Ascending aorta (tissue), 2 donors: ENCODE measurements around the gene GGTLC2. TPM values are rescaled to one million over a fixed set of nuclear protein-coding genes. Genes with fewer than 3 reads are reported as not detected.
"Not testable (repeated sequence)": the region's sequence is repeated elsewhere in the genome, so short reads cannot be mapped to it uniquely, and the experiment has no call there.

Experiments used
- DNase-seq, 2 donors: peaks; one replicate each; pipeline ENCODE4 v3.0.0-alpha.2; 2019; ENCODE audit warnings: low spot score in 2 of 2
- H3K27ac ChIP-seq, 2 donors: fragments of 200-600 bp; sonication (generic); one replicate each; pipeline ENCODE4 v1.5.1; 2016 to 2017; ENCODE audit warnings: mild to moderate bottlenecking in 1 of 2
- H3K27me3 ChIP-seq: fragments of 200-600 bp; sonication (generic); one replicate; pipeline ENCODE4 v1.5.1; 2017
- H3K36me3 ChIP-seq, 2 donors: fragments of 200-600 bp; sonication (generic); one replicate each; pipeline ENCODE4 v1.5.1; 2016
- H3K4me1 ChIP-seq, 2 donors: fragments of 200-600 bp; sonication (generic); one replicate each; pipeline ENCODE4 v1.5.1; 2016 to 2017; ENCODE audit warnings: mild to moderate bottlenecking in 1 of 2
- H3K4me3 ChIP-seq, 2 donors: fragments of 200-600 bp; sonication (generic); one replicate each; pipeline ENCODE4 v1.5.1; 2016 to 2017; ENCODE audit warnings: mild to moderate bottlenecking in 1 of 2
- H3K9me3 ChIP-seq, 2 donors: fragments of 200-600 bp; sonication (generic); one replicate each; pipeline ENCODE4 v1.5.1; 2016
- CTCF ChIP-seq, 3 experiments: fragments of 200-600 bp in 2 of 3; fragments of 450-650 bp in 1 of 3; sonication (generic) in 2 of 3; IDR thresholded peaks; one replicate each; pipeline ENCODE4 v1.5.1; 2016 to 2019; ENCODE audit warnings: antibody characterized with exemption in 3 of 3, mild to moderate bottlenecking in 1 of 3, moderate library complexity in 1 of 3
- intact Hi-C: fragments of 100-400 bp; cut with DNase I; formaldehyde crosslinking; loops from one replicate; pipeline ENCODE4 v1.15.1; 2023
- total RNA-seq: library from RNA; depleted of rRNA; stranded (reverse); fragments of >200 nt; gene quantifications from one replicate; pipeline ENCODE4 v1.1.0, GENCODE V29; 2016

Gene GGTLC2
- total RNA-seq, 1 donor from 2014 or later: not detected

- H3K9me3 ChIP-seq, intact Hi-C loops, H3K27ac ChIP-seq, H3K36me3 ChIP-seq, DNase-seq, H3K4me3 ChIP-seq, H3K27me3 ChIP-seq, H3K4me1 ChIP-seq: not testable (repeated sequence)
Observed at GRCh38 chr22:22653677-22654381, 9.4 kb downstream of the GGTLC2 start.

GRCh38 chr22:22655452-22656290 lies 11.3 kb downstream of the GGTLC2 start:
- Histone ChIP-seq H3K27me3 (no peaks in the 10 kb centered on the region), H3K4me1 (no peaks in the 10 kb centered on the region), H3K27ac (no peak overlapping the region), H3K36me3 (no peaks in the 10 kb centered on the region), H3K4me3 (no peak overlapping the region), H3K9me3 (no peaks in the 10 kb centered on the region)
- no peak for DNase-seq
- intact Hi-C loops: no loop called here
- no peak for TF ChIP-seq CTCF (IDR thresholded peaks at IDR 0.05)

GRCh38 chr22:22657712-22658111 lies 13.3 kb downstream of the GGTLC2 start:
- H3K36me3 ChIP-seq: no peaks in the 10 kb centered on the region
- DNase-seq: no peak
- H3K4me1 ChIP-seq: no peaks in the 10 kb centered on the region
- intact Hi-C loops: no loop called here
- no peak overlapping the region for H3K4me3 ChIP-seq
- H3K27ac ChIP-seq: no peak overlapping the region
- no peak for TF ChIP-seq CTCF (IDR thresholded peaks at IDR 0.05)
- no peaks in the 10 kb centered on the region for H3K9me3 ChIP-seq
- H3K27me3 ChIP-seq: no peaks in the 10 kb centered on the region

GRCh38 chr22:22661275-22661674 lies 16.9 kb downstream of the GGTLC2 start:
- intact Hi-C loops: no loop called here
- H3K4me1 ChIP-seq: no peaks in the 10 kb centered on the region
- TF ChIP-seq CTCF (IDR thresholded peaks at IDR 0.05): no peak
- H3K27me3 ChIP-seq: no peaks in the 10 kb centered on the region
- no peaks in the 10 kb centered on the region for H3K9me3 ChIP-seq
- no peaks in the 10 kb centered on the region for H3K36me3 ChIP-seq
- H3K27ac ChIP-seq: no peak overlapping the region
- no peak for DNase-seq
- H3K4me3 ChIP-seq: no peak overlapping the region

- intact Hi-C loops: no loop called here
- Histone ChIP-seq H3K36me3 (no peaks in the 10 kb centered on the region), H3K27me3 (no peaks in the 10 kb centered on the region), H3K4me3 (no peak overlapping the region), H3K27ac (no peak overlapping the region), H3K4me1 (no peaks in the 10 kb centered on the region), H3K9me3 (no peaks in the 10 kb centered on the region)
- TF ChIP-seq CTCF (IDR thresholded peaks at IDR 0.05): no peak
- DNase-seq: no peak
Observed at GRCh38 chr22:22662095-22662494, 17.7 kb downstream of the GGTLC2 start.
